Brain microvascular endothelial cell (primary cell): ENCODE measurements around the gene JHY.
A peak's percentile ranks its signal among the peaks of the same experiment; 100 is the strongest.

Experiments
- DNase-seq: peaks from one replicate; pipeline ENCODE4 v3.0.0-alpha.2; 2020
- H3K27ac ChIP-seq: fragments of 250-450 bp; sonication (Bioruptor Pico); 2 replicates; pipeline ENCODE4 v1.5.1; 2020; ENCODE audit warnings: mild to moderate bottlenecking, moderate library complexity
- H3K27me3 ChIP-seq: fragments of 250-450 bp; sonication (Bioruptor Pico); replicated peaks from 2 replicates; pipeline ENCODE4 v1.5.1; 2020; ENCODE audit warnings: mild to moderate bottlenecking
- H3K36me3 ChIP-seq: fragments of 250-450 bp; sonication (Bioruptor Pico); replicated peaks from 2 replicates; pipeline ENCODE4 v1.5.1; 2020; ENCODE audit warnings: mild to moderate bottlenecking
- H3K4me3 ChIP-seq: 2 replicates; pipeline ENCODE4 v1.5.1; 2011; ENCODE audit warnings: low read depth, mild to moderate bottlenecking, control low read depth, low read length, moderate library complexity
- in situ Hi-C: cut with HindIII; loops from 2 replicates; pipeline ENCODE4 v1.10.0; 2017; ENCODE audit warnings: low sequenced_read_pairs, low pct_ligation_motif_present
- TF ChIP-seq, protein P1 (sequence below): IDR thresholded peaks from 2 replicates; pipeline ENCODE4 v1.5.1; 2011; ENCODE audit warnings: low read depth, mild to moderate bottlenecking, moderate library complexity, low read length, control low read depth, inconsistent platforms; ENCODE audit errors: missing control alignments

JHY gene

DNA sequence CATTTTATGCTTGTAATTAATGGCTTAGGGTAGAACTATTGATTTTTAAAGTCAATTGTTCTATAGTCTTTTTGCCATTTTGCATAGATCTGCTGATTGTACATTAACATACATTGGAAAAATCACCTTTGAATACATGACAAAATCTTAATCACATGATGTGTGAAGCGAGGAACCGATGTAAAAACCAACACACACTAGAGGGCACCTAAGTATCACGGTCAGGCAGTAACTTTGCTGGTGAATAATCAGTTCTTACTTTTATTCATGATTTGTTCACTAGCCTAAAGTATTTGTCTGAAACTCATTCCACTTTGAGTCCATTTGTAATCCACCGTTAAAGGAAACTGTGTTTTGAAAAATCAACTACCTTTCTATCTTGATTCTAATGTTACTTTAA lies 28.2 kb downstream of the JHY start:
- TF ChIP-seq, protein P1, sequence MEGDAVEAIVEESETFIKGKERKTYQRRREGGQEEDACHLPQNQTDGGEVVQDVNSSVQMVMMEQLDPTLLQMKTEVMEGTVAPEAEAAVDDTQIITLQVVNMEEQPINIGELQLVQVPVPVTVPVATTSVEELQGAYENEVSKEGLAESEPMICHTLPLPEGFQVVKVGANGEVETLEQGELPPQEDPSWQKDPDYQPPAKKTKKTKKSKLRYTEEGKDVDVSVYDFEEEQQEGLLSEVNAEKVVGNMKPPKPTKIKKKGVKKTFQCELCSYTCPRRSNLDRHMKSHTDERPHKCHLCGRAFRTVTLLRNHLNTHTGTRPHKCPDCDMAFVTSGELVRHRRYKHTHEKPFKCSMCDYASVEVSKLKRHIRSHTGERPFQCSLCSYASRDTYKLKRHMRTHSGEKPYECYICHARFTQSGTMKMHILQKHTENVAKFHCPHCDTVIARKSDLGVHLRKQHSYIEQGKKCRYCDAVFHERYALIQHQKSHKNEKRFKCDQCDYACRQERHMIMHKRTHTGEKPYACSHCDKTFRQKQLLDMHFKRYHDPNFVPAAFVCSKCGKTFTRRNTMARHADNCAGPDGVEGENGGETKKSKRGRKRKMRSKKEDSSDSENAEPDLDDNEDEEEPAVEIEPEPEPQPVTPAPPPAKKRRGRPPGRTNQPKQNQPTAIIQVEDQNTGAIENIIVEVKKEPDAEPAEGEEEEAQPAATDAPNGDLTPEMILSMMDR = peak; percentile 40
- H3K4me3 ChIP-seq = no peak overlapping the region
- DNase-seq = peak; percentile 33
- no peak overlapping the region for H3K27ac ChIP-seq
- no peaks in the 10 kb centered on the region for H3K36me3 ChIP-seq
- in situ Hi-C loops = no loop called here
- no peaks in the 10 kb centered on the region for H3K27me3 ChIP-seq

DNA sequence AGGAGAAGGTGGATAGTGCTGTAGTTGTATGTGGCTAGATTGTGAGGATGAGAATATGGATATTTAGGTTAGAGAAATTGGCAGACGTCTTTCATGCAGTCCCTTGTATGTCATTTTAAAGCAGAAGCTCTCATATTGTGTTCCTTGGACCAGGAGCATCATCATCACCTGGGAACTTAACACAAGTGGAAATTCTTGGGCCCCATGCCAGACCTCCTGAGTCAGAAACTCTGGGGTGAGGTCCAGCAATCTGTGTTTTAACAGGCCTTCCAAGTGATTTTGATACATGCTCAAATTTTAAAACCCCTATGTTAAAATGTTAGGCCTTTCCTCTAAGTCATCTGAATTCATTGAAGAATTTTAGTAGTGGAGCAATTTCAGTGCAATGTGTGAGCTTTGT lies 34.8 kb downstream of the JHY start:
- Histone ChIP-seq H3K27ac (no peak overlapping the region), H3K36me3 (no peaks in the 10 kb centered on the region), H3K27me3 (no peaks in the 10 kb centered on the region), H3K4me3 (no peak overlapping the region)
- TF ChIP-seq, protein P1 = no peak
- in situ Hi-C loops = no loop called here
- DNase-seq = no peak

DNA sequence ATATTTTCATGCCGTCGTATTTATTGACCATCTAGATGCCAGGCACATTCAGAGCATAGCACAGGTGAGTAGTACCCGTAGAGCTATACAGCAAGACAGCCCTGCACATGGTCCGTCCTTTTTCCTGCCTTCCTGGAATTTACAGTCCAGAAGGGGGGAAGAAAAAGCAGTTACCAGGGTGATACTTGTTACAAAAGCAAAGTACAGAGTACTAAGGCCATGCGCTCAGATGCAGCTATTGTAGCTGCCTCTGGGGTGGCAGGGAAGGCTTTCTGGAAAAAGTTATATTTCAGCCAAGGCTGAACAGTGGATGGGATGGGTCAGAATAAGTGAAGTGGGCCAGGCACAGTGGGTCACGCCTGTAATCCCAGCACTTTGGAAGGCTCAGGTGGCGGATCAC lies 36.2 kb downstream of the JHY start:
- TF ChIP-seq, protein P1 = no peak
- Histone ChIP-seq H3K4me3 (no peak overlapping the region), H3K27me3 (no peaks in the 10 kb centered on the region), H3K27ac (no peak overlapping the region), H3K36me3 (no peaks in the 10 kb centered on the region)
- DNase-seq = no peak
- in situ Hi-C loops = no loop called here

DNA sequence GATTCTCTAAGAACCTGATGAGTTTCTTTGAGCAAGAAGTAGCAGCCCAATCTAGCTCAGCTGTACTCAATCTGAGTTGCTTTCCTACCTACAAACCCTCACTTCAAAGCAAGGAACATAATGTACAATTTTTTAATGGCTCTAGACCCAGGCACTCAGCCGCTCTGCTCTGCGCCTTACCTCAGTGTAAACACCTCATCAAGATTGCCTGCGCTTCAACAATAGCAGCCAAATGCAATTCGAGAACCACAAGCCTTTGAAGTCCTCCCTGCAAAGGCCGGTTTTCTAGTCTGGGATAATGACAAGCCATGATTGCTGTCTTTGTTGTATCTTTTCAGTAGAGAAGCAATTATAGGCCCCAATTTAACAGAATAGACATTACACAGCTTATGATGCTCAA lies 38.0 kb downstream of the JHY start:
- TF ChIP-seq, protein P1 = no peak
- no peaks in the 10 kb centered on the region for H3K27me3 ChIP-seq
- H3K36me3 ChIP-seq = no peaks in the 10 kb centered on the region
- H3K27ac ChIP-seq = no peak overlapping the region
- DNase-seq = no peak
- in situ Hi-C loops = no loop called here
- no peak overlapping the region for H3K4me3 ChIP-seq

DNA sequence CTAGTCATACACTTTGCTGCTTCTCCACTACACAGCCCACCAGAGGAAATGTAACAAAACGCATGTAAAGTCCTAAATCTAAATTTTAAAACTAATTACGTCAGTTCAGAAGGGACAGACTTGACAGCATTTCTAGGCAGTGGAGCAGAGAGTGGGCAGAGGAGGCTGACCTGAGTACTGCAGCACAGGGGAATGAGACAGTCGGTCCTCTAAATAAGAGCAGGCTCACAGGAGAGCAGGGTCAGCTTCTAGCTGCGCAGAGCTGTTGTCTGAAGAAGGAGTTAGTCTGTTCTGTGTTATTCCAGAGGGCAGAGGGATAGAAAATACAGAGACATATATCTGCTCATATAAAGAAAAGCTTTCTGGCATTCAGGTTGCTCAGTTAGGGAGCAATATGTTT lies 40.3 kb downstream of the JHY start:
- Histone ChIP-seq H3K27ac (no peak overlapping the region), H3K27me3 (no peaks in the 10 kb centered on the region), H3K36me3 (no peaks in the 10 kb centered on the region), H3K4me3 (no peak overlapping the region)
- TF ChIP-seq, protein P1 = no peak
- in situ Hi-C loops = no loop called here
- no peak for DNase-seq

DNA sequence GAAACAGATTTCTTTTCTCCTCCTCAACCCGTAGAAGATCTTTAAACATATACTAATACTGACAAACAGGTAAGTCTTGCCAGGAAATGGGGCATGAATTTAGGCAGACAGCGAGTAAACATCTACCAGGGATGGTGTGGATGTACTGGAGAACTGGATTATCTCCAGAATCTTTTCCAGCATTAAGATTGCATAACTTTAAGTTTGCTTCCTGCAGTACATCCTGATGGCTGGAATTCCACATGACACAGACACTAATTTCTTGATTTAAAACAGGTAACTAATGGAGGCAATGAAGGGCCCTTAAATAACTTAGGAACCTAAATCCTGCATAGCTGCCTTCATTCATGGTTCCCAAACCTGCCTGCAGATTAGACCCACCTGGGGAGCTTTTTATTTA lies 40.7 kb downstream of the JHY start:
- Histone ChIP-seq H3K4me3 (no peak overlapping the region), H3K27ac (no peak overlapping the region), H3K36me3 (no peaks in the 10 kb centered on the region), H3K27me3 (no peaks in the 10 kb centered on the region)
- in situ Hi-C loops = no loop called here
- DNase-seq = no peak
- TF ChIP-seq, protein P1 = no peak
